ENCODE data around the gene CD1D.
A peak's percentile ranks its signal among the peaks of the same experiment; 100 is the strongest.
"Not testable (repeated sequence)": the region's sequence is repeated elsewhere in the genome, so short reads cannot be mapped to it uniquely, and the experiment has no call there.

CD1D gene

DNA sequence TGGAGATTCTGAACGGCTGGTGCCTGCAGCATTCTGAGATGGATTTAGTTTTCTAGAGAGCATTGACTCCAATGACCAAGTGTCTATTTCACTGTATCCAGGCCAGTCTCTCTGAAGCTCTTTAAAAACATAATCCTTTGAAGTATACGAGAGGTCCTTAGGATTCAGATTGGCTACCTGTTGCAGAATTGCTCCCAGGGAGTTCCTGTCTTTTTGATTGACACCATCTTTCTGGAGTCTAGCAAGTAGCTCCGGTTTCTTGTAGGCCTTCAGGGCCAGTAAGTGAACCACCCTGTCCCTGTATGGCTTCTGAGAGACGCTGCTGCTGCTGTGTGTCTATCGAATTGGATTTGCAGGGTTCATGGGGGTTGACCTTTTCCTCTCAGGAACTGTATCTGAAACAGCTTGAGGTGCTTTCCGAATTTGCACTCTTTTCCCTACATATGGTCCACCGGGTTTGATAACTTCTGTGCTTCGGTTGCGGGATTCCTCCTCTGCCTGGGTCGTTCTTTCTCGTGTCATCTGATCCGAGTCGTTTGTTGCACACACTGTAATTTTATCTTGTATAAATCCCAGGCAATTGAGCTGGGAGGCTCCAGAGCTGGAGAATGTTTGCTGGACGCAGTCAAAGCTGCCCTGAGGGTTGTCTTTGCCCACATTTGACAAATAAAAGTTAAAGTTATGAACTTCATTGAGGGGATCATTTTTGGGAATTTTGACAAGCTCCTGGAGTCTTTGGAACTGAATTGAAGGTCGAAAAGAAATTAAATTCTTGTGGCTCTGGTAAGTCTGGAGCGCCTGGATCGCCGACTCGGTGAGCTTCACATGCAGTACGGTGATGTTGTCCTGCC, 3.6 kb upstream of the CD1D start:
- not testable (repeated sequence) for DNase-seq

DNA sequence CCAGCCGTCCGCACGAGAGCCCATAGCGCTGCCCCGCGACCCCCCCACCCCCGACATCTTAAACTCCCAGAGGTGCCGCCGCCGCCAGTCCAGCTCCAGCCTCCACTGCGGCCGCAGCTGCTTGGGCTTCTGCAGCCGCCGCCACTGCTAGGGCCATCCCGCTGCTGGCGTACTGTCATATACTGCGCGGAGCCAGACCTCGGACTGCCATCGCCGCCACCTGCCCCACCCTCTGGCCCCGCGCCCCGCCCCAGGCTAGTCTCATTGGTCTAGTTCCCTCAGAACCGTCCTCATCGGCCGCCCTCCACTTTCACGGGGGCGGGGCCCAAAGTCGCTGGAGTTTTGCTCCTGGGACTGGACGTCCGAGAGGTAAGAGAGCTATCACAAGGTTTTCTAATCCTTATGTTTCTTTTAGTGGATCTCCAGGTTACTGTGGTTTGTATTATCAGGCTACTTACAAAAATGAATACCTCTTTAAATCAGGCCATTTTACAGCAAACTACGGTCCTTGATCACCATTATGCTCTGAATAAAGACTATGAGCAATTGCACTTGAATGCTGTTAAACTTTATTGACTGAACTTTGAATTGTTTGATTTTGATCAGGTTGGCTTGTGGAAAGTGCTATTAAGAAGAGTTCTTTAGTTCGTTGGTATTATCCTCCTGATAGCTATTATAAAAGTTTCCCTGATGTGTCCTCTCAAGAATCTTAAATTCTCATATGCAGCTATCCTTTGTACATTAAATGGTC, 2.8 kb upstream of the CD1D start:
- peak; percentile 32 to 74 for DNase-seq

DNA sequence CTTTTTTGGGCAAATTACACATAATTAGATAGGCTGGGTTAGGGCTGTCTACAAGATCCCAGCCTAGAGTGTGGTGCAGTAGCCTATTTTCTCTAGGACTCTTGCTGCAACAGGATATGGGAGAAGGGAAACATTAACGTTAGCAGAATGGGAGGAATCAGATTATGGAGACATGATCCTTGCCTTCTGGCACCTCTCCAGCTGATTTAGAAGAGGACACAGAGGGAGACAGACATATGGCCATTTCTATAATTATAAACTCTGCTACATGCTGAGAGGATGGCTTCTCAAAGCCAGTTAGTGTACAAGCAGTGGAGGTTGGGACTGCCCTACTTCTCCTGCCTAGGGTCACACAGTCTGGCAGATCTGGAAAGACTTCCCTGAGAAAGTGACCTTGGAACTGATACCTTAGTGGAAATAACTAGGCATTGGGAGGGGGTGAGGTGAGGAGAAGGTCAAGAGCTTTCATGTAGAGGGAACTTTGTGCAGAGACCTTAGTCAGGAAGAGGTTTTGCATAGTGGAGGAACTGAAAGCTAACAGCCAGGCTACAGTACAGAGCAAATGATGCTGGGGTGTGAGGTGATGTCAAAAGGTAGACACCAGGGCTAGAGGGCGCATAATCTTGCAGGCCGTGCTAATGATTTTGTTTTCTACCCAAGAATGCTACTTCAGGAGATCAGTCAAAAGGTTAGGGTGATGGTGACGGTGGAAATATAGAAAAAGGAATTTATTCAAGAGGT, 1.2 kb upstream of the CD1D start:
- DNase-seq, result no peak

GRCh38 chr1:158181577-158181922, 855 bp downstream of the CD1D start:
- DNase-seq, result no peak

GRCh38 chr1:158185770-158186169, 5.1 kb downstream of the CD1D start:
- DNase-seq, result peak in 1 of 2 donors; percentile 9

- no peak for DNase-seq
Observed at GRCh38 chr1:158186180-158186579, 5.5 kb downstream of the CD1D start.

- DNase-seq, result no peak
Observed at GRCh38 chr1:158188611-158189010, 7.9 kb downstream of the CD1D start.

DNA sequence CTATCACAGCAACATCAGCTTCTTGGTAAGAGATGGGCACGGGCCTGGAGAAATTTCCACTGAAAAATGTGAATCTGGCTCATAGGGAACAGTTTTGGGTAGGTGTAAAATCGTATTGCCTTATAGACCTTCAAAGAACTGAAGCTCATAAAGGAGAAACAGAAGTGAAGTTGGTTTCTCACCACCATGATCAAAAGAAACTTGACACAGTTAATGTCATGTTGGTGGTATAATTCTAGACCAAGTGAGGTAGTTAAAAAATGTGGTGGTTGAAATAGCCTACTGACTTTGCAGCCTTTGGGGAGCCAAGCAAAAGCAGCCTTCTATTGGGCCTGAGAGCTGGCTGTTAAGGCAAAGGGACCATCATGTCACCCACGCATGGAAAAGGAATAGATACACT, 8.9 kb downstream of the CD1D start:
- DNase-seq, result no peak

- DNase-seq, result no peak
Observed at GRCh38 chr1:158191299-158191698, 10.6 kb downstream of the CD1D start.

DNA sequence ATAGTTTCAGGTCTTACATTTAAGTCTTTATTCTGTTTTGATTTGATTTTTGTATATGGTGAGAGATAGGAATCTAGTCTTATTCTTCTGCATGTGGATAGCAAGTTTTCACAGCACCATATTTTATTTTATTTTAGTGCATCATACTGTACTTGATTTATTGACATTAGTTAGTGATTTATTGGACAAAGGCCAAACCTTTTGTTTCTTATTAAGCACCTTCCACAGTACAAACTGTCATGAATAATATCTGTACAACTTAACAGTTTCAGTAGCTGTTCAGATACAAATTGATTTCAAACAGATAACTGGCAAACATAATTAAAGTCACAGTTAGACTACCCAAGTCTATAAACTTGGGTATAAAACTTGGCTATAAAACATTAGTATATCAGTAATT, 15.8 kb downstream of the CD1D start:
- no peak for DNase-seq

DNA sequence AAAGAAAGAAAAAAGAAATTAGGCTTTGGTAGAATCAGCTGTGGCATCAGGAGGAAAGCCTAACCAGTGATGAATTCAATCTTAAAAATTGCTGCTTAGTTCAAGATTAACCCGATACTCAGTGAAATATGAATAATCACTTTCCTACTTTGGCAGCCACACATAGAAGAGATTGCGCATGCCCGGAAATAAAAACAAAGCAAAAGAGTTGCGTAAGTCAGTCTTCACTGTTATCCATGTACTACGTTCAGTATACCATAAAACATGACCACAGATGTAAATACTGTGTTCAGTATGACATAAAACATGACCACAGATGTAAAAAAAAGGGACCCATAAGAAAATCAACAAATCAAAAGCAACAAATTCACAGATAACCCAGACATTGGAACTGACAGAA, 19.2 kb downstream of the CD1D start:
- DNase-seq, result no peak

- no peak for DNase-seq
Observed at GRCh38 chr1:158200527-158200926, 19.8 kb downstream of the CD1D start.

- peak in 1 of 2 donors; percentile 67 for DNase-seq
Observed at GRCh38 chr1:158203693-158204457, 23.2 kb downstream of the CD1D start.

DNA sequence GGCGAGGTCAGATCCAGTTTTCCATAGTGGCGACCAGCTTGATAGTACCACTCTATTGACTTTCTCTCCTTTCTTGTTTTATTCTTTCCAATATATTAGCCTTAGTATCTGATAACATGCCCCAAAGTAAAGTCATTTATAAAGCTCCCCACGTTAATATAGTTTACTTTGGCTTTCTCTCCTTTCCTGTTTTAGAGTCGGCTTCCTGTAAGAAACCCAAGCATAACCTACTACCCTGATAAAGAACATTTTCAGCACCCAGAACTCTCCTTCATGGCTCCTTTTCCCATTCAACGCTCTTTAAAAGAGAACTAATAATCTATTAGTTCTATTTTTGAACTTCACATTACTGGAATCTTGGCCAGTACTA, 23.7 kb downstream of the CD1D start:
- no peak for DNase-seq

- no peak for DNase-seq
Observed at GRCh38 chr1:158208586-158209116, 28.0 kb downstream of the CD1D start.

DNA sequence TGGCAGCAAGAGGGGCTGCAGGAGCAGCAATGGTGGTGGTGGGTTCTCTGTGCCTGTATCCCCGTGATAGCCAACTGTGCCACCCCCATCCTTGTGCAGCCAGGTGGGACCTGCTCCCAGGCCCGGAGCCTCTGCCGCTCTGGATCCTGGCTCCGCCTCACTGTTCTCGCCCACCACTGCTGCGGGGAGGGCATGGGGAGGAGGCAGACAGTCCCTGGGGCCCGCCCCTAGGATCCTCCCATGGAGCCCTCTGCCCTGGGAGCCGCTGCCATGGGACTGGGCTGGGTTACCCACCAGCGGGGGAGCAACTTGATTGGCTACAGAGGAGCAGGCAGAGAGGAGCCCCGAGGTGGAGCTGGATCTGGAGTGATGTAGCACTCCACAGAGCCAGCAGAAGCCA, 31.6 kb downstream of the CD1D start:
- DNase-seq, result no peak

- not testable (repeated sequence) for DNase-seq
Observed at GRCh38 chr1:158223445-158223844, 42.8 kb downstream of the CD1D start.

DNA sequence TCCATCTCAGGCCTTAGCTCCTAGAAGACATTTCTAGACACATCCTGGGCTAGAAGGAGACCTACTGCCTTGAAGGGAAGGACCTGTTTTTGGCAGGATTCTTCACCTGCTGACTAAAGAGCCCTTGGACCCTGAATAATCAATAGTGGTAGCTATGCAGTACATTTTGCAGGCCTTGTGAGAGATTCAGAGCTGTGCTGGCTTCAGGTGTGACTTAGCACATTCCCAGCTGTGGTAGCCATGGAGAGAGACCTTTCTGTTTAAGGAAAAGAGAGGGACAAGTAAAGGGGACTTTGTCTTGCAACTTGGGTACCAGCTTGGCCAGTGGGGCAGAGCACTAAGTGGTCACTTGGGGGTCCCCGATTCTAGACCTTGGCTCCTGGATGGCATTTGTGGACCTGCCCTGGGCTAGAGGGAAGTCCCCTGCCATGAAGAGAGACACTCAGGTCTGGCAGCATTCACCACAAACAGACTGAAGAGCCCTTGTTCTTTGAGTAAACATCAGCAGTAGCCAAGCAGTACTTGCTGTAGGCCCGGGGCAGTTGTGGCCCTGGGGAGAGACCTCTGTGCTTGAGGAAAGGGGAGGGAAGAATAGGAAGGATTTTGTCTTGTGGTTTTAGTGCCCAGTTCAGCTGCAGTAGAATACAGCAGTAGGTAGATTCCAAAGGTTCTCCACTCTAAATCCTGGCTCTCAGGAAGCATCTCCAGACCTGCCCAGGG, 47.4 kb downstream of the CD1D start:
- no peak for DNase-seq

Data from hippocampal formation (tissue), 2 donors.